Stimulated activated CD4-positive, alpha-beta T cell treated with anti-CD3 and anti-CD28 coated beads, TNF-alpha, amount 100 ng/mL, for 24 hours (primary cell): ENCODE measurements around the gene UGT1A9.
"Not testable (repeated sequence)": the region's sequence is repeated elsewhere in the genome, so short reads cannot be mapped to it uniquely, and the experiment has no call there.

Experiments
- DNase-seq, 3 experiments: peaks; one replicate each; pipeline ENCODE4 v3.0.0-alpha.2; 2020; ENCODE audit warnings: low read depth in 3 of 3

UGT1A9 gene

DNA sequence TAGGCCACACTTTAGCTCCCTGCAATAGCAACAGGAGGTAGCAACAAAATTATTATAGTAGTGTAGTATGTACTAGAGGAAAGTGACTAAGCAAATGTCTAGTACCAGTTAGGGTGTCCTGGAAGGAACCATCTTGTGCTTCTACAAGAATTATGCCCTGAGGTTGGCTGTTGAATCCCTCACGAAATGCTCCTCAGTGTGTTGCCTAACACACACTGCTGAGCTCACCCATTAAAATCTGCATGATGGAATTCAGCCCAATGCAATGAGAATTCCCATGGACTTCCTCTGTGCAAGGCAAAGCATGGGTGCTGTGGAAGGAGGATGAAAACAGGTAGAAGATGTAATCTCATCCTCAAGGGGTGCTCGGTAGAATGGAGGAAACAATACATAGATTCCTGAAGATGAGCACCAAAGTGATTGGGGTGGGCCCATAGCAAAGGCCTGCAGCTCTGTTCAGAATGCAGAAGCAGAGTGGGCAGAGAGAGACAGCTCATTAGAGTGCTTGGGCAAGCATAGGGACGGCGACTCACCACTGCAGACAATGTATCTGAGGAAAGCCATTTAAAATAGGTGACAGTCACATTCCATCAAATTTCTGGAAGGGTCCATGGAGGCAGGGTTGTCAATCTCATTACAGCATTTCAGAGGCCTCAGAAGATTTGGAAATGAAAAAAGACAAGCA lies 8.8 kb downstream of the UGT1A9 start:
- DNase-seq, result no peak

DNA sequence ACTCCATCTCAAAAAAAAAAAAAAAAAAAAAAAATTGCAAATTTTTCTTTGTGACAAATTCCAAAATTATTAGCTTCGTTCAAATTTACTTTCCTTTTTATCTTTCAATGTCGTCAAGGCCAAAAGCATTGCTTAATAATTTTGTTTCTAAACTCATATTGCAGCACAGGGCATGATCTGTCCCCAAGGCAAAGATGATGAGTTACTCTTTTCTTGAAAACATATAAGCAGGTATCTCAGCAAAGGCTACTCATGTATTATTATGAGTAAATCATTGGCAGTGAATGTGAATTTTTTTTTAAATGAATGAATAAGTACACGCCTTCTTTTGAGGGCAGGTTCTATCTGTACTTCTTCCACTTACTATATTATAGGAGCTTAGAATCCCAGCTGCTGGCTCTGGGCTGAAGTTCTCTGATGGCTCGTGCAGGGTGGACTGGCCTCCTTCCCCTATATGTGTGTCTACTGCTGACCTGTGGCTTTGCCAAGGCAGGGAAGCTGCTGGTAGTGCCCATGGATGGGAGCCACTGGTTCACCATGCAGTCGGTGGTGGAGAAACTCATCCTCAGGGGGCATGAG lies 9.9 kb downstream of the UGT1A9 start, which contains the start of gene UGT1A7:
Gene UGT1A7 (plus strand): TSS at position 381 of the 579 bp plus-strand sequence. CDS start 37 bp downstream, at position 418.
- no peak for DNase-seq

- no peak for DNase-seq
These were observed 12.9 kb downstream of the UGT1A9 start for GRCh38 chr2:233684640-233685039.

- DNase-seq, result no peak
These were observed 15.2 kb downstream of the UGT1A9 start for GRCh38 chr2:233686928-233687327.

DNA sequence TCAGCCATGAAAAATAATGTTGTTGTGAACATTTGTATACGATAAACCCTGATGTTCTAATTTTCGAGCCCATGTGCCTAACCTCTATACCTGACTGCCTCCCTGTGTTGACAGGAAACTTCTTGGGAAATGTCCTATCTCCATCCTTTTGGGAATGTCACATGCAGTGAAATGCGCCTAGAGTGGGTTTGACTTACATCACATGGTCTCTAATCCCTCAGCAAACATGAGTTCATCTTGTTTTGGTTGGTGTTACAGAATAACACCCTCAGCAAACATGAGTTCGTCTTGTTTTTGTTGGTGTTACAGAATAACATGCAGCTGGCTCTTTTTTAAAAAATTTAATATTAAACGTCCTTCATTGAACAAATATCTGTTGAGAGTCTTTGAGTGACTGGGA lies 16.6 kb downstream of the UGT1A9 start:
- DNase-seq, result no peak

DNA sequence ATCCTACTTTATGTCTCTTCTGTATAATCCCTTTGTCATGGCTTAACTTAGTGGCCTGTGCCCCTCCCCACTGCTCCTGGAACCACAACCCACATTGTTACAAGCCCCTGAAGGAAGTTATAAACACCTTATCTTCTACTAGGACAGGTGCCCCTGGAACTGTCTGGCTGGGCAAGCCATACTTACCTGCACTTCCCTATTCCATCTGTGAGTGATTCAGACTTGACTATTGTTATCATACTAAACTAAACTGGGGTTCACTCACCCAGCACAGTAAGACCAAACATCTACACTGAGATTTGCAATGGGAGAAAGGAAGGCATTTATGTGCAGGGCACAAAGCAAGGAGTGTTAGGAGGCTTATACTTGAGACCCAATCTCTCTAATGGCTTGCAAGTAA lies 17.3 kb downstream of the UGT1A9 start:
- DNase-seq, result no peak

GRCh38 chr2:233689501-233689900 lies 17.8 kb downstream of the UGT1A9 start:
- DNase-seq, result no peak

- no peak for DNase-seq
These were observed 18.7 kb downstream of the UGT1A9 start for GRCh38 chr2:233690444-233690843.

GRCh38 chr2:233691443-233692433 lies 20.0 kb downstream of the UGT1A9 start:
- no peak for DNase-seq

GRCh38 chr2:233692648-233693047 lies 20.9 kb downstream of the UGT1A9 start, which contains the start of gene UGT1A6:
Gene UGT1A6 (plus strand): TSS chr2:233692890. CDS start chr2:233693005, 115 bp downstream.
- no peak for DNase-seq

GRCh38 chr2:233693963-233694362 lies 22.3 kb downstream of the UGT1A9 start:
- DNase-seq, result no peak

GRCh38 chr2:233698740-233699139 lies 27.0 kb downstream of the UGT1A9 start:
- no peak for DNase-seq

- DNase-seq, result no peak
These were observed 27.8 kb downstream of the UGT1A9 start for GRCh38 chr2:233699424-233700027.

GRCh38 chr2:233700028-233700635 lies 28.4 kb downstream of the UGT1A9 start:
- no peak for DNase-seq

GRCh38 chr2:233700842-233701241 lies 29.1 kb downstream of the UGT1A9 start:
- not testable (repeated sequence) for DNase-seq

DNA sequence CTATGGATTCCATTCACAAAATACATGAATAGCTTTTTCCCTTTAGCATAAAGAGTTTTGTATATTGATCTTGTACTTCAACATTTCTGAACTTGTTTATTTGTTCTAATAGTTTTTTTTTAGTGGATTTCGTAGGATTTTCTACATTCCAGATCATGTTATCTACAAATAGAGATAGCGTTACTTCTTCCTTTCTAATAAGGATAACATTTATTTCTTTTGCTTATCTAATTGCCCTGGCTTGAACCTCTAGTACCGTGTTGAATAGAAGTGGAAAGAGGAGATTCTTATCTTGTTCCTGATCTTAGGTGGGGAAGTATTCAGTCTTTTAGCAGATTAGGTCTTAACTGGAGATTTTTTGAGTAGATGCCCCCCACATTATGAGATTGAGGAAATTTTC lies 30.5 kb downstream of the UGT1A9 start:
- DNase-seq, result no peak

DNA sequence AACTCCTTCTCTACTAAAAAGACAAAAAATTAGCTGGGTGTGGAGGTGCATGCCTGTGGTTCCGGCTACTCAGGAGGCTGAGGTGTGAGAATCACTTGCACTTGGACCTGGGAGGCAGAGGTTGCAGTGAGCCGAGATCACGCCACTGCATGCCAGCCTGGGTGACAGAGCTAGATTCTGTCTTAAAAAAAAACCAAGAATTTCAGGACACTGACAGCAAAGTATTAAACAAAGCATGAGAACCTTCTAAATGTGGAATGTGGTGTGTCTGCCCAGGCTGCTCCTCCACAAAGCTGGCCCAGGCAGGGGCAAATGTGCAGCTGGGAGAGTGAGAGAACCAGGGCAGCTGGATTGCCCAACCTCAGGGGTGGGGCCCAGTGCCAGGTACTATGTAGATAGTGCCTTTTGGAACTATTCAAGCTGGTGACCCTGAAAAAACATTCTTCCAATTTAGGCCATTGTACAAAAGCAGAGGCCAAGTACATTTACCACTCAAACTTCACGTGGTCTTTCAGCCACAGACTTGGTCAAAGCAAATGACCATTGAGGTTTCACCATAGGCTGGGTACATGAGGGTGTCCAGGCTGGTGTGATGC lies 34.3 kb downstream of the UGT1A9 start:
- DNase-seq, result no peak

GRCh38 chr2:233706720-233707119 lies 35.0 kb downstream of the UGT1A9 start:
- DNase-seq, result no peak

DNA sequence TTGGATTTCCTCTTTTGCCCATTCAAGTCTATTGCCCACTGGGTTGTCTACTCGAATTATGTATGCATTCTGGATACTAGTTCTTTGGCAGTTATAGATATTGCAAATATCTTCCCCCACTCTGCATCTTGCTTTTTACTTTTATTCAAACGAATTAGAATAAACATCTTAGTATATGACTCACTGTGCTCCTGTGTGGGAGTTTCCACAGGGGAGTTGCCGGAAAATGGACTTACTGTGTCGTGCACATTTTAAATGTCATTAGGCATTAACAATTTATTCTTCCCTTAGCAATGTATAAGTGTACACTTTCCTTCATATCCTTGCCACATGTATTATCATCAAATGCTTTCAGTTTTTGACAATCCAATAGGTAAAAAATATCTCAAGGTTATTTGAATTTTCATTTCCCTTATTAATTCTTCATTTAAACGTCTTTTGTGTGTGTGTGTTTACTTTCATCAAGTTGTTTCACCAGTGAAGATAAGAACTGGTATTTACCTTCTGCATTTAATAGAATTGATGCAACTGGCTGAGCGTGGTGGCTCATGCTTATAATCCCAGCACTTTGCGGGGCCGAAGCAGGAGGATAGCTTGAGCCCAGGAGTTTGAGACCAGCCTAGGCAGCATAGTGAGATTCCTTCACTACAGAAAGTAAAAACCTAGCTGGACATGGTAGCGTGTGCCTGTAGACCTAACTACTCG lies 36.4 kb downstream of the UGT1A9 start:
- no peak for DNase-seq

GRCh38 chr2:233708942-233709341 lies 37.2 kb downstream of the UGT1A9 start:
- no peak for DNase-seq
